ENCODE measurements around the gene LONP1. TPM values are rescaled to one million over a fixed set of nuclear protein-coding genes. Genes with fewer than 3 reads are reported as not detected.
A peak's percentile ranks its signal among the peaks of the same experiment; 100 is the strongest.

LONP1 gene
- total RNA-seq, 1 donor from 2014 or later, result 90.3 TPM

DNA sequence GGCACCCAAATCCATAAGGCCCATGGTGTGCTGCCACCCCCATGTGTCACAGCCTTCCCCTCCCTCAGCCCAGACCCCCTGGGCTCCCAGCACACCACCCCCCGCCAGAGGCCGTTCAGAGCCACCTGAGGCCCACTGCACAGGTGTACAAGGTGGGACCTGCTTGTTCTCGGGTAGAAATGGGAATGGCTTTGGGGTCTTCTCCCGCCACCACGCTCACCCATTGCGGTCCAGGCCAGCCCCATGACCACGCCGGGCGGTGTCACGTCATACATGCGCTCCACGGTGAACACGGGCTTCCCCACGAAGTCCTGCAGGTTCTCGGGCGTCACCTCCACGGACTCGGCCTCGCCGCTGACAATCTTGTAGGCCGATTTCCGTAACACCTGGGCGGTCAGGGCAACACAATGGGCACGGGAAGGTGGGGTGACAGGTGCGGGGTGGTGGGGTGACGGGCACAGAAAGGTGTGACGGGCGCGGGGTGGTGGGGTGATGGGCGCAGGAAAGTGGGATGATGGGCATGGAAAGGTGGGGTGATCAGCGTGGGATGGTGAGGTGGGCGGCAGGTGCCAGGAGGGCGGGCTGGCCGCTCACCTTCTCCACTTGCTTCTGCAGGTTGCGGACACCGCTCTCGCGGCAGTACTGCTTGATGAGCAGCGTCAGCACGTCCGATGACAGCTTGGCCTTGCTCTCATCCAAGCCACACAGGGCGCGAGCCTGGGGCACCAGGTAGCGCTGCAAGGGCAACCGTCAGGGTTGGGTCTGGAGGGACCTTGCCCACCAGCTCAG, 25.6 kb downstream of the LONP1 start:
- TF ChIP-seq, protein P1, sequence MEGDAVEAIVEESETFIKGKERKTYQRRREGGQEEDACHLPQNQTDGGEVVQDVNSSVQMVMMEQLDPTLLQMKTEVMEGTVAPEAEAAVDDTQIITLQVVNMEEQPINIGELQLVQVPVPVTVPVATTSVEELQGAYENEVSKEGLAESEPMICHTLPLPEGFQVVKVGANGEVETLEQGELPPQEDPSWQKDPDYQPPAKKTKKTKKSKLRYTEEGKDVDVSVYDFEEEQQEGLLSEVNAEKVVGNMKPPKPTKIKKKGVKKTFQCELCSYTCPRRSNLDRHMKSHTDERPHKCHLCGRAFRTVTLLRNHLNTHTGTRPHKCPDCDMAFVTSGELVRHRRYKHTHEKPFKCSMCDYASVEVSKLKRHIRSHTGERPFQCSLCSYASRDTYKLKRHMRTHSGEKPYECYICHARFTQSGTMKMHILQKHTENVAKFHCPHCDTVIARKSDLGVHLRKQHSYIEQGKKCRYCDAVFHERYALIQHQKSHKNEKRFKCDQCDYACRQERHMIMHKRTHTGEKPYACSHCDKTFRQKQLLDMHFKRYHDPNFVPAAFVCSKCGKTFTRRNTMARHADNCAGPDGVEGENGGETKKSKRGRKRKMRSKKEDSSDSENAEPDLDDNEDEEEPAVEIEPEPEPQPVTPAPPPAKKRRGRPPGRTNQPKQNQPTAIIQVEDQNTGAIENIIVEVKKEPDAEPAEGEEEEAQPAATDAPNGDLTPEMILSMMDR (IDR thresholded peaks at IDR 0.05), result no peak
- Mint-ChIP-seq H3K4me3 (ENCODE audit: unreplicated experiment) (no peak overlapping the region), H3K9me3 (ENCODE audit: unreplicated experiment) (no peaks in the 10 kb centered on the region), H3K4me1 (ENCODE audit: unreplicated experiment) (peaks cover 18% of the 10 kb centered on the region), H3K36me3 (ENCODE audit: unreplicated experiment) (peaks cover 22% of the 10 kb centered on the region), H3K27ac (ENCODE audit: unreplicated experiment) (peak overlapping the region; percentile 23), H3K27me3 (ENCODE audit: unreplicated experiment) (no peaks in the 10 kb centered on the region)
- peak; percentile 84 for DNase-seq (ENCODE audit: extremely low spot score, unreplicated experiment)

DNA sequence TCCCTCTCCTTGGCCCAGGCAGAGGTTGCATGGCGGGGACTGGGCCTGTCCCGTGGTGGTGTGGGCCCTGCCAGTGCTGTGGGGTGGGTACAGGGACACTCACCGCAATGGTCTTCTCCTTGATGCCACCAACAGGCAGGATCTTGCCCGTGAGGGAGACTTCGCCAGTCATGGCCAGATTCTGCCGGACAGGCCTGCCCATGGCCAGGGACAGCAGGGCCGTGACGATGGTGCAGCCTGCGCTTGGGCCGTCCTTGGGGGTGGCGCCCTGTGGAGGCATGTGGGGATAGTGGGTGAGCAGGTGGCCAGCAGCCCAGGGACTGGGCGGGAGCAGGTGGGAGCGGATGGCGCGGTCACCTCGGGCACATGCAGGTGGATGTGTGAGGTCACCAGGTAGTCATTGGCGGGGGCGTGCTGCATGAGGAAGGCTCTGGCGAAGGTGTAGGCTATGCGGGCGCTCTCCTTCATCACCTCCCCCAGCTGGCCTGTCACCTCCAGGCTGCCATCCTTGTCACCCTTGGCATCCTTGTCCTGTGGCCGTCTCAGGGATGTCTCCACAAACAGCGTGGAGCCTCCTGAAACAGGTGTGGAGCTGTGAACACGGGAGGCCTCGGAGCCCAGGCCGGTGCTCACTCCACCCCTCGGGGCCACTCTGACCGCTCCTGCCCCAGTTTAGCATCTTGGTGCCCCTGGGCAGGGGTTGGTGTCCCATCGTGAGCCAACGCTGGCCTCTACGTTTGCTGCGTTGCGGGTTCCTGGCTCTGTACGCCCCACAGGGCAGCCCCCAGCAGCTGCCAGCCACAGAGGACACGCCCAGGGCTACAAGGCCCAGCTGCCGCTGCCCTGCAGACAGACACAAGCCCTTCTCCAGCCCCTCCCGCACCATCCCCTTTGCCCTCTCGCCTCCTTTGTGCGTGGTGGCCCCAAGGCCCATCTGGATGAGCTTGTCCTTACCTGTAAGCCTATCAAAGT, 26.5 kb downstream of the LONP1 start:
- TF ChIP-seq, protein P1 (IDR thresholded peaks at IDR 0.05), result no peak
- no peak overlapping the region for H3K27ac Mint-ChIP-seq (ENCODE audit: unreplicated experiment)
- DNase-seq (ENCODE audit: extremely low spot score, unreplicated experiment), result no peak
- H3K4me1 Mint-ChIP-seq (ENCODE audit: unreplicated experiment), result peaks cover 18% of the 10 kb centered on the region
- no peaks in the 10 kb centered on the region for H3K9me3 Mint-ChIP-seq (ENCODE audit: unreplicated experiment)
- no peaks in the 10 kb centered on the region for H3K27me3 Mint-ChIP-seq (ENCODE audit: unreplicated experiment)
- H3K4me3 Mint-ChIP-seq (ENCODE audit: unreplicated experiment), result no peak overlapping the region
- peaks cover 15% of the 10 kb centered on the region for H3K36me3 Mint-ChIP-seq (ENCODE audit: unreplicated experiment)

DNA sequence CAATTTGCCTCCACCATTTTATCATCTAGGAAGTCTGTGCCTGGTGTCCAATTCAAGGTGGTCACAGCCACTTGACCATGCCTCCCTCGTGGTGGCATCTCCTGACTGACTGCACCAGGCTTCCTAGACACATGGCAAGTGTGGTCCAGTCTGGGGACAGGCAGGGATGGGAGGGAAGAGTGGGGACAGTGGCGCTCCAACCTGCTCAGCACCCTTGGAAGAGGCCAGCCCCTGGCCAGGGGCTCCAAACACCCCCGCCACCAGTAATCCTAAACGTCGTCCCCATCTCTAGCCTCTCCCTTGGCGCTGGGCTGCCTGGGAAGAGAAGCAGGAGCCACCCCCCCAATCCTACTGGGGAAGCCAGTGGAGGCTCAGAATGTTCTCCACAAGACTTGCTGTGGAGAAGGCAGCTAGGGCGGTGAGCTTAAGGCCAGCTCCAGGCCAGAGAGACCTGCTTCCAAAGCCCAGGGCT, 27.2 kb downstream of the LONP1 start:
- Mint-ChIP-seq H3K9me3 (ENCODE audit: unreplicated experiment) (no peaks in the 10 kb centered on the region), H3K36me3 (ENCODE audit: unreplicated experiment) (peaks cover 15% of the 10 kb centered on the region), H3K4me3 (ENCODE audit: unreplicated experiment) (peak overlapping the region; percentile 97), H3K4me1 (ENCODE audit: unreplicated experiment) (peaks cover 18% of the 10 kb centered on the region), H3K27me3 (ENCODE audit: unreplicated experiment) (no peaks in the 10 kb centered on the region), H3K27ac (ENCODE audit: unreplicated experiment) (peak overlapping the region; percentile 31)
- TF ChIP-seq, protein P1 (IDR thresholded peaks at IDR 0.05), result no peak
- no peak for DNase-seq (ENCODE audit: extremely low spot score, unreplicated experiment)

- peak overlapping the region; percentile 14 for H3K27ac Mint-ChIP-seq (ENCODE audit: unreplicated experiment)
- no peaks in the 10 kb centered on the region for H3K9me3 Mint-ChIP-seq (ENCODE audit: unreplicated experiment)
- no peaks in the 10 kb centered on the region for H3K27me3 Mint-ChIP-seq (ENCODE audit: unreplicated experiment)
- TF ChIP-seq, protein P1 (IDR thresholded peaks at IDR 0.05), result no peak
- H3K36me3 Mint-ChIP-seq (ENCODE audit: unreplicated experiment), result peaks cover 15% of the 10 kb centered on the region
- peaks cover 18% of the 10 kb centered on the region for H3K4me1 Mint-ChIP-seq (ENCODE audit: unreplicated experiment)
- DNase-seq (ENCODE audit: extremely low spot score, unreplicated experiment), result peak; percentile 83
- H3K4me3 Mint-ChIP-seq (ENCODE audit: unreplicated experiment), result peak overlapping the region; percentile 97
Measured at GRCh38 chr19:5691822-5692722, 27.9 kb downstream of the LONP1 start.

Data from osteocyte (in vitro differentiated cells).